HG03097 (cell line): ENCODE results near the gene SCART1.
"Not testable (repeated sequence)": the region's sequence is repeated elsewhere in the genome, so short reads cannot be mapped to it uniquely, and the experiment has no call there.

Source experiments
- ATAC-seq: cut with Tn5 transposase; IDR thresholded peaks from one replicate; pipeline ENCODE4 v1.9.1; 2021; ENCODE audit not compliant: unreplicated experiment, low FRiP score

Gene SCART1

GRCh38 chr10:133467286-133467911 is 13.7 kb downstream of the SCART1 start:
- ATAC-seq: no peak

DNA sequence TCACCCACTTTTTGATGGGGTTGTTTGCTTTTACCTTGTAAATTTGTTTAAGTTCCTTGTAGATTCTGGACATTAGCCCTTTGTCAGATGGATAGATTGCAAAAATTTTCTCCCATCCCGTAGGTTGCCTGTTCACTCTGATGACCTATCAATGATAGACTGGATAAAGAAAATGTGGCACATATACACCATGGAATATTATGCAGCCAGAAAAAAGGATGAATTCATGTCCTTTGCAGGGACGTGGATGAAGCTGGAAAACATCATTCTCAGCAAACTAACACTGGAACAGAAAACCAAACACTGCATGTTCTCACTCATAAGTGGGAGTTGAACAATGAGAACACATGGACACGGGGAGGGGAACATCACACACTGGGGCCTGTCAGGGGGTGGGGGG is 15.5 kb downstream of the SCART1 start:
- ATAC-seq: not testable (repeated sequence)

- no peak for ATAC-seq
Measured at GRCh38 chr10:133471300-133472109, 17.8 kb downstream of the SCART1 start.

DNA sequence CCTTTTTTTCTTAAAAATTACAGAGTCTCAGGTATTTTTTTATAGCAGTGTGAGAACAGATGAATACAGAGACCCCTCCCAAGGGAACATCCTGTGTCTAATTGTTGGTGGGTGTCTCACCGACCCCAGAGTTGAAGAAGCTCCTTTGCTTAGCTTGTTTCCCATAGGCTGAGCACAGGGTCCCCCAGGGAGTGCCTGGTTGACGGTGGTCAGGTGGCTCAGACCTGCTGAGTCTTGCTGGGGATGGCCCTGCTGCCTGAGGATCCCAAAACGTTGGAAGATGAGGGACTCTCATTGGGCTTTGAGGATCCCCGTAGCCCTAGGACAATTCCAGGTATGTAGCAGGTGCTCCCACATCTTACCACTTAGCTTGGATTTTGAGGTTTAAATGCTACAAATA is 19.5 kb downstream of the SCART1 start:
- no peak for ATAC-seq

DNA sequence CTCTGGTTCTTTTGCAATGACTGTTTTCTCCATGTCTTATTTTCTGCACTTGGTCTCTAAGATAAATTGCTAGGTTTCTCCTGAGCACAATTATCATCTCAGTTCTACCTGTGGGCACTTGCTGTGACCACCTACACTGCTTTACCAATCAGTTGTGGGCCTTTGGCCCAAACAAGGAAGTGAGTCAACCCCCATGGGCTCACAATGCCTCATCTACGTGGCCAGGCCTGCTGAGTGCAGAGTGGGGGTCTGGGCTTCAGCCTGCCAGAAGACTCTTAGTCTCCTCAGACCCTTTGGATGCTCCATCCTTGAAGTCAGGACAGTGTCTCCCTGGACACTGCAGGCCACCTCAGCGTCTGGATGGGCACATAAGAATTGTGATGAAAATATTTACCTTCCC is 20.3 kb downstream of the SCART1 start:
- no peak for ATAC-seq

GRCh38 chr10:133474665-133475424 is 21.1 kb downstream of the SCART1 start:
- ATAC-seq: no peak

DNA sequence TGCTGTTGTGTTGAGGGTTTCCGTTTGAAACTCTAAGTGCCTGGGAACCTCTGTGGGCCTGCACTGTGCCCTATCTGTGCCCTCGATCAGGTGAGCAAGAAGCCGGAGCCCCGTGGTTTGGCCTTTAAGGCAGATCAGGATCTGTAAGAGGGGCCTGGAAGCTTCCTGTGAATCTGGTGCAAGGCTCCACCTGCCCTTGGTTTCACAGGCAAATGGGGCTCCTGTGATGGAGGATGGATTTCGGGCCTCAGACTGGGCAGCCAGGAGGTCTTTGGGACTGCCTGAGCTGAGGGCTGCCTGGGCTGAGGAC is 21.6 kb downstream of the SCART1 start:
- ATAC-seq: no peak

DNA sequence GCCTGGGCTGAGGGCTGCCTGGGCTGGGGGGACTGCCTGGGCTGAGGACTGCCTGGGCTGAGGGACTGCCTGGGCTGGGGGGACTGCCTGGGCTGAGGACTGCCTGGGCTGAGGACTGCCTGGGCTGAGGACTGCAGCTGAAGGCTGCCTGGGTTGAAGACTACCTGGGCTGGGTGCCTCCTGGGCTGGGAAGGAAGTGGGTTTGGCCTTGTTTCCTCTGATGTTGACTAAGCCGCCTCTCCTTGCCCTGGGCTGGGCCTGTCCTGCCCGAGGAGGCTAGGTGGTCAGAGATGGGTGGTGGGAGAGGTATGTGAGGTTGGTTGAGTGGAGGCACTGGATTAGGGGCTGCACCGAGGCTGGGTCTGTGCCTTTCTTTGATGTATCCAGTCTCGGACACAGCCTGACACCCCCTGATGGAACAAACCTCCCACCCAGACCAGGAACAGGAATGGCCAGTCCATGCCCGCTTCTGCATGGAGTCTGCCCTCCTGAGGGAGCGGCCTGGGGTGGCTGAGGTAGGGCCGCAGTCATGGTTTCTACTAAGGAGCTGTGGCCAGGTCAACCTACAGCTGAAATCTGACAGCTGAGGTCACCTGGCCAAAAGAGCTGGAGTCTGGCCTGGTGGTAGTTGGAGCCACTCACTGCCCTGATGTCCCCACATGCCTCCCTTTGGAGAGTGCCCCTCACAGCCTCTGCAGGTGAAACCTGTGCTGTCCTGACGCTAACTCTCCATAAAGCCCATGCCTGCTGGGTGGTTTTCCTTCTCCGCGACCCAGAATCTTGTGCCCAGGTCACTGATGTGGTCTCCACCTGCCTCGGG is 22.3 kb downstream of the SCART1 start:
- no peak for ATAC-seq

GRCh38 chr10:133476641-133476990 is 22.9 kb downstream of the SCART1 start:
- no peak for ATAC-seq

DNA sequence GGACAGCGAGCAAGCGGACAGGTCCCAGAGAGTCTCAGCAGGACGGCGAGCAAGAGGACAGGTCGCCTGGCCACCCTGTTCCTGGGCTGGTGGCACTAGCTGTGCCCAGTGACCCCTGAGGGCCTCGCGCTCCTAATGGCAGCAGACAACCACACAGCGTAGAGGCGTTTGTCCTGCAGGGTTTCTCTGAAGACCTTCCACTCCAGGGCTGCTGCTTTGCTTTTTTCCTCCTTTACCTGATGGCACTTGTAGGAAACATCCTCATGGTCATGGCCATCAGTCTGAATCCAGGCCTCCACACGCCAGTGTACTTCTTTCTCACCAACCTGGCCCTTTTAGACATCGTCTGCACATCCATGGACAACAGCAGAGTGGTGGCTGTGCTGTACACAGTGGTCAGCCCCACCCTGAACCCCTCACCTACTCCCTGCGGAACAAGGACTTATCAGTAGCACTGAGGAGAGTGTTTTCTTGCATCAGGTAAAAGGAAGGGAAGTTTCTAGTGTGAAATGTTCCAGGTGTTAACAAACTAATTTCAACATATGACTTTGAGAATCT is 27.4 kb downstream of the SCART1 start:
- ATAC-seq: no peak

DNA sequence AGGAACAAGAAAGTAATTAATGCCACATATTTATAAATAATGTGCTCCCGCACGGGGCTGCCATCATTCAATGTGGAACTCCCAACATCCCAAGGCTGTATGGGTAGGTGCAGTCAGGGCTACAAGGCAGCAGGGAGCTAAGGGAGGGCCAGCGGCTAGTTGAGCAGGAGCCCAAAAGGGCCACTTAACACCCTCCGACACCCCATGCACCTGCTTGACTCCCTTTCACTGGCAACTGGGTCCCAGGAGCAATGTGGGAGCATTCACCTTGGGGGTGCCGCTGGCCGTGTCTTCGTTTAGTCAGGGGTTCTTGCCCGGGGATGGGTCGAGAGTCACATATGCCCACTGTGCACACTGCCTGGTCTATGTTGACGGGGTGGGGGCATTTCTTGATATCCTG is 27.9 kb downstream of the SCART1 start:
- ATAC-seq: no peak

DNA sequence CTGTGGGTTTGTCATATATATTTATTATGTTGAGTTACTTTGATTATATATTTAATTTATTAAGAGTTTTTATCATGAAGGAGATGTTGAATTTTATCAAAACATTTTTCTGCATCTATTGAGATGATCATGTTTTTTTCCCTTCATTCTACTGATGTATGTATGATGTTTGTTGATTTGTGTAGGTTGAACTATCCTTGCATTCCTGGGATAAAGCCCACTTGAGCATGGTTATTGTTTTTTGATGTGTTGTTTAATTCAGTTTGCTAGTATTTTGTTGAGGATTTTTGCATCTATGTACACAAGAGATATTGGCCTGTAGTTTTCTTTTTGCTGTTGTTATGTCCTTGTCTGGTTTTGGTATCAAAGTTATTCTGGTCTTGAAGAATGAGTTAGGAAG is 31.1 kb downstream of the SCART1 start:
- ATAC-seq: no peak

GRCh38 chr10:133487085-133487484 is 33.3 kb downstream of the SCART1 start:
- no peak for ATAC-seq

DNA sequence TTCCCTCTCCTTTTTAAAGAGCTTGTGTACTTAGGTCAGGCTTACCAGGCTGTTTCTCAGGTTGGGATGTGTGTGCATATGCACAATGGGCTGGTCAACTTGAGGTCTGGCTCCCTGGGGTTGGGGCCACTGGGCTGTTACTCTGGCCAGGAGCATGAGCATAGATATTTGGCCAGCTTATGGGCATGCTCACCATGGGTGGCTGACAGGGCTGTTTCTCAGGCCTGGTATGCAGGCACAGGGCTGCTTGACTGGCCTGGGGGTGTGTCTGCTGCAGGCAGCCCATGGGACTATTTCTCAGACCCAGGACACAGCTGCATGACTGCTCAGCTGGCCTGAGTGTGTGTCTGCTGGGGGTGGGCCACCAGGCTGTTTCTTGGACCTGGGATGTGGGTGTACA is 34.6 kb downstream of the SCART1 start:
- no peak for ATAC-seq

GRCh38 chr10:133489816-133490588 is 36.3 kb downstream of the SCART1 start:
- ATAC-seq: peak; percentile 67

DNA sequence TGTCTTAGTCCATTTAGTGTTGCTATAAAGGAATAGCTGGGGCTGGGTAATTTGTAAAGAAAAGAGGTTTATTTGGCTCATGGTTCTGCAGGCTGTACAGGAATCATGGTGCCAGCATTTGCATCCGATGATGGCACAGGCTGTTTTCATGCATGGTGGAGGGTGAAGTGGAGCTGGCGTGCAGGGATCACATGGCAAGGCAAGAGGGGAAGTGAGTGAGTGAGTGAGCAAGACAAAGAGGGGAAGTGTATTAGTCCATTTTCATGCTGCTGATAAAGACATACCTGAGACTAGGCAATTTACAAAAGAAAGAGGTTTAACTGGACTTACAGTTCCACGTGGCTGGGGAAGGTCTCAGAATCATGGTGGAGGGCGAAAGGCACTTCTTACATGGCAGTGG is 39.8 kb downstream of the SCART1 start:
- ATAC-seq: not testable (repeated sequence)

DNA sequence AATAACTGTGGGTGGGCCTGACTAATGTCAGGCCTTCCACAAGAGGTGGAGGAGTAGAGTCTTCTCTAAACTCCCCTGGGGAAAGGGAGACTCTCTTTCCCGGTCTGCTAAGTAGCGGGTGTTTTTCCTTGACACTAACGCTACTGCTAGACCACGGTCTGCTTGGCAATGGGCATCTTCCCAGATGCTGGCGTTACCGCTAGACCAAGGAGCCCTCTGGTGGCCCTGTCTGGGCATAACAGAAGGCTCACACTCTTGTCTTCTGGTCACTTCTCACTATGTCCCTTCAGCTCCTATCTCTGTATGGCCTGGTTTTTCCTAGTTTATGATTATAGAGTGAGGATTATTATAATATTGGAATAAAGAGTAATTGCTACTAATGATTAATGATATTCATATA is 43.6 kb downstream of the SCART1 start:
- ATAC-seq: not testable (repeated sequence)

GRCh38 chr10:133499176-133499575 is 45.4 kb downstream of the SCART1 start:
- ATAC-seq: not testable (repeated sequence)

GRCh38 chr10:133500897-133501296 is 47.2 kb downstream of the SCART1 start:
- ATAC-seq: not testable (repeated sequence)

- ATAC-seq: no peak
Measured at GRCh38 chr10:133509700-133510099, 56.0 kb downstream of the SCART1 start.
